ENCODE data around the gene PDIK1L.

The PDIK1L gene

DNA sequence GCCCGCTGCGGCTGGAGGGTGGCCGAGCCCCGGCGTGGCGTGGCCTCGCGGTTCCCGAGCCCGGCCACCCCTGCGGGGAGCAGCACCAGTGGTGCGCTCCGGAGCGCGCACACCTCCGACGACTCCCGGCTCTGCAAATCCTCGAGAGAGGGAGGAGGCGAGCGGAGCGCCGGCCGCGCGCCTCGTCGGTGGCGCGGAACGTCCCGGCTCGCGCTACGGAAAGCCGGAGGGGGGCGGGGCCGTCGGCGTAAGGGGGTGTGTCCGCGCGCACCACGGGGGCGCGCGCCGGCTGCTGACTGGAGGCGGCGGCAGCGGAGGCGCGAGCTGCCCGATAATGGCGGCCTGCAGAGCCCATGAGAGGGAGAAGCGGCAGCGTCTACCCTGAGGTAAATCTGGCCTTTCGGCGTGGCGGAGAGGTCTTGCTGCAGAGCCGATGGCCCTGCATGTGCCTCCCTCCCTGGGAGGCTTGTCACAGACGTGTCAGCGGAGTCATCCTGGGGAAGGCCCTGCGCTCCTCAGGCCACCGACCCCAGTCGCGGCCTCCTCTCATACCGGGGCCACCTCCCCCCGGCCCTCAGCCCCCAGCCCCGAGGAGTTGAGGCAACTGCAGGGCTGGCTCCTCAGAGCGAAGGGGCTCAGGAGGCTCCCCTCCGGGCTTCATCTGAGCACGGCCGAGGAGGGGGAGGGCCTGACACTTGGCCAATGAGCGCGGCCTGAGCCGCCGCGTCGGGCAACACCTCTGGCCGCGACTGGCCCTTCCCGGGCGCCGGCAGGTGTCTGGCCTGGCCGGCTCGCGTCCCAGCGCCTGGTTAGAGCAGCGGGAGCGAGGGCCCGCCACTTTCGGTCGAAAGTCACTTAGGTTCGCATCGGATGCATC is at the start of gene PDIK1L:
Gene PDIK1L, plus strand, starts transcription at position 295 of the 877 bp plus-strand sequence. CDS start 2,485 bp downstream, outside the sequence.
- peak; percentile 79 to 89 for DNase-seq

GRCh38 chr1:26064553-26064952 is 47.1 kb upstream of the PDIK1L start:
- DNase-seq, result no peak

DNA sequence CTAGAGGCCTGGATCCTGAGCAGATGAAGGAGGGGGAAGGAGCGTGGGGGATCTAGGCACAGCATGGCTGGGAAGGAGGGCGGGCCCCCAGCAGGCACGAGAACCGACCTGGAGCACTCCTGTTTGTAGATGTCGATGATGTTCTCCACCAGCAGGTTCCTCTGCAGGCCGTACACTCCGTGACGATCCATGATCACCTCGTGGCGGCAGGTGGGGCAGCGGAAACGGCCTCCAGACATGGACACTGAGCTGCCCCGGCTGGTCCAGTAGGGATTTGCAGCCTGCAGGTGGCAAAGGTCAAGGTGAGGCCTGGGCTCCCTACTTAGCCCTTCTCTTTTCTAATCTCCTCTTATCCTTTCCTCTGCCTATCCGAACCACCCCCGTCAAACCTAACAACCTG is 45.5 kb upstream of the PDIK1L start:
- DNase-seq, result no peak

DNA sequence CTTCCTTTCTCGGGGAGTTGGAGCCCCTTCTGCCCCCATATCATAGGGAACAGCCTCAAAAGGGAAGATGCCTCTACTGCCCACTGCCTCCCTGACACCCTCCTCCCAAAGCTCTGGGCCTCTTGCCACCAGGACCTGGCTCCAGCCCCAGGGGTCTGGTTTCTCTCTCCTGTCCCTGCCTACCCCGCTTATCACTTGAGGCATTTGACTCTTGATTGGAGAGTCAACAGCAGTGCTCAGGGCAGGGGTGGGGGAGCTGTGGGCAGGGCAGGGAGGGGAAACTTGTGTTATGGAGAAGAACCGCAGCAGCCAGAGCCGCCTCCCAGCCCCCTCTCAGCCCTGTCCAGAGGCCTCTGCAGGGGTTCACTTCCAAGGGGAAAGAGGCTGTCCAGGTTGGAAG is 44.8 kb upstream of the PDIK1L start:
- DNase-seq, result no peak

DNA sequence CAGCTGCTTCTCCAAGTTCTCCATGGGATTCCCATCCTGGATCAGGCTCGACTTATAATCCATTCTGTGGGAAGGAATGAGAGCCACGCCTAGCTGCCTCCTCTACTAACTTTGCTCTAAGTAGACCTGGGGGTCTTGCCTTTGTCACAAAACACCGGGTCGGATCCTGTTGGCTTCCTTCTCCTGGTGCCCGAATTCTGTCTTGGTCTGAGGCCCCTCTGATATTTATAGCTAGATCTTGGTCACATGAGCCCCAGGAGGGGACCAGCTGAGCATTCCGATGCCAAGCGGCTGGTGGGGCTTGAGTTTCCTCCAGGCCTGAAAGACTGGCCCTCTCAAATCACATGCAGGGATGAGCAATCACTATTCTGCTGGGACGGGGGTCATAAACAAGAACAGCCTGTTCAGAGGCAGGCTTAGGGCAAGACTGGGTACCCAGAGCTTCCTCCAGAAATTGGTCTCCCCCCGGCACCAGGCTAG is 44.2 kb upstream of the PDIK1L start, which contains the start of gene TRIM63:
Gene TRIM63, minus strand, starts transcription at position 199 of the 480 bp plus-strand sequence. Its CDS starts 136 bp downstream, at position 63.
- DNase-seq, result no peak

DNA sequence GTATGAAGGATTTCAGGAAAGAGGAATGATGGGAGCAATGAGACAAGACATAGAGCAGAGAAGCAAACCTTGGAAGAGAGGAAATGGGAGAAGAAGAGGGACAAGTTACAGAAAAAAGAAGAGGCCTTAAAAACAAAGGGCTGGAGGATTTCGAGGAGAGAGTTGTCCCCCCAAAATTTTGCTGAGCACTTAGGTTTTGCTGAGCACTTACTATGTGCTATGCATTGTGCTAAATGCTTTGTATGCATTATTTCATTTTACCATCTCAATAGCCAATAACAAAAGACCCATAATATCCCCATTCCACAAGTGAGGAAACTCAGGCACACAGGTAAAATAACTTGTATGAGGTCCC is 41.7 kb upstream of the PDIK1L start:
- DNase-seq, result no peak

GRCh38 chr1:26070296-26070962 is 41.2 kb upstream of the PDIK1L start:
- DNase-seq, result no peak

DNA sequence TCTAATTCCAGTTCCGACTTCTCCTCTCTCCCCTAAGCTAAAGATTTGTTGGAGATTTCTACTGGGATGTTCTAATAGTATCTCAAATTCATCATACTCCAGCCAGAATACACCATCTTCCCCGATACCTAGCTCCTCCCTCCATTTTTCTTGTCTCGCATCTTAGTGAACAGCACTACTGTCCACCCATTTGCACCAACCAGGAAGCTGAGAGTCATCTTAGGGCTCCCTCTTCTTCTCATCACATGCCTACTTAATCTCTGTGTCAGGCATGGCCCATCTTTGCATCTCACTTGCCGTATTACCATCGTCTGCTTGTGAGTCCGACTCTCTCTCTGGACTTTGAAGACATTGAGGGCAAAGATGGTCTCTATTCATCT is 40.7 kb upstream of the PDIK1L start:
- DNase-seq, result no peak

DNA sequence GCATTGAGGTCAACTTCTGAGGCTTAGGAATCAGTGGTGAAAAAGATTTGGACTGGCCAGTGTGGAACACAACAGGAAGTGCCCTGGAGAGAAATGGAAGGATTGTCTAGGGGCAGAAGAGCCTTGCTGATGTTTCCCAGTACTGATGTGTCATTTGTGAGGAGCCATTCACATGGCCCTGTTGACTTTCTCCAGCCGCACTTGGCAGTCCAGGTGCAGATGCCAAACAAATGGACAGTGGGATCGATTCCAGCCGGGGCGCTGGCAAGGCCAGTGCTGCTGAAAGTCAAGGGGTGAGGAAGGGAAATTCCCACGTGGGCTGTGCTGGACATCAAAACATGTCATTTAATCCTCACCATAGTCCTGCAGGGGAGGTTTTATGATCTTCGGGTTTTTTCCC is 39.3 kb upstream of the PDIK1L start:
- no peak for DNase-seq

- no peak for DNase-seq
Measured at GRCh38 chr1:26075421-26076144, 36.0 kb upstream of the PDIK1L start.

GRCh38 chr1:26077524-26077923 is 34.1 kb upstream of the PDIK1L start:
- DNase-seq, result no peak

DNA sequence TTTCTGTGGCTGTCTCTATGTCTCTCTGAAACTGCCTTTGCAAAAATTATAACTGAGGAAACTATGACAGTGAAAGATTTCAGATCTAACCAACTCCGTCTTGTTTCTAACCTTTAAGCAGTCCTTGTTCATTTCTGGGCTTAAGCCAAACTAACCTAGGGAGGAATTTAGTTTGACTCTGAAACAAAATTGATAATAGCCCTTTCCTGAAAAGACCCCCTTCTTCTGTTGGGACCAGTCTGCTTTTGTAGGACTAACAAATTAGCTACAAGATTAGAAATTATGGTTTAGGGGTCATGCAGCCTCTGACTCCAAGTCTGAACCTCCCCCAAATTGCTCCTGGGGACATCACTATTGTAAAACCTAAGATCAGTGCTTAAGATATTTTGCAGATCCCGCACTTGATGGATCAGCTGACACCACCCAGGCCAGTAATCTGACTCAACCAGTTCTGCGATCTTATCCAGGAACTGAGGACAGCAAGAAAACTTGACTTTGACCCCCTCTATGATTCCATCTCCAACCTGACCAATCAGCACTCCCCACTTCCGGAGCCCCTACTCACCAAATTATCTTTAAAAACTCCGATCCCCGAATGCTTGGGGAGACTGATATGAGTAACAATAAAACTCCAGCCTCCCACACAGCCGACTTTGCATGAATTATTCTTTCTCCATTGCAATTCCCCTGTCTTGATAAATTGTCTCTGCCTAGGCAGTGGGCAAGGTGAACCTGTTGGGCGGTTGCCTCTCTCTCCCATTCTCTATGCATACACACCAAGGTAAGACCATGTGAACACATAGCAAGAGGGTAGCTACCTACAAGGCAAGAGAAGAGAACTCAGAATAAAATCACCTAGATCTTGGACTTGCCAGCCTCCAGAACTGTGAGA is 33.1 kb upstream of the PDIK1L start:
- DNase-seq, result no peak

DNA sequence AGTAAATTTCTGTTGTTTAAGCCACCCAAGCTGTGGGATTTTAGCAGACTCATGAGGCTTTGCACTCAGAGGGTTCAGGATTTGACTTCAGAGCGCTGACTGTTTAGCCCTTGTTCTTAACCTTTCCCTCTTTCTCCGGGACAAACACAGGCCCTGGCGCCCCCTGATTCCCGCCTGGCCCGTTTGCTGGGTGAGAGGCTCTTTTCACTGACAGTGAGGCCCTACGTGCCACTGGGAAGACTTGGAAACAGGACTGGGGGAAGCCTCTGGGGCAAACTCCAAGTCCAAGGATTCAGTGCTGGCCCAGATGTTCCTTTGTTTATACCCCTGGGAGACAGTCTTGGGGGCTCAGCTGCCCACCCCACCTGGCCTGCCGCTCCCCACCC is 32.5 kb upstream of the PDIK1L start:
- DNase-seq, result no peak

- DNase-seq, result no peak
Measured at GRCh38 chr1:26079960-26080814, 31.4 kb upstream of the PDIK1L start.

DNA sequence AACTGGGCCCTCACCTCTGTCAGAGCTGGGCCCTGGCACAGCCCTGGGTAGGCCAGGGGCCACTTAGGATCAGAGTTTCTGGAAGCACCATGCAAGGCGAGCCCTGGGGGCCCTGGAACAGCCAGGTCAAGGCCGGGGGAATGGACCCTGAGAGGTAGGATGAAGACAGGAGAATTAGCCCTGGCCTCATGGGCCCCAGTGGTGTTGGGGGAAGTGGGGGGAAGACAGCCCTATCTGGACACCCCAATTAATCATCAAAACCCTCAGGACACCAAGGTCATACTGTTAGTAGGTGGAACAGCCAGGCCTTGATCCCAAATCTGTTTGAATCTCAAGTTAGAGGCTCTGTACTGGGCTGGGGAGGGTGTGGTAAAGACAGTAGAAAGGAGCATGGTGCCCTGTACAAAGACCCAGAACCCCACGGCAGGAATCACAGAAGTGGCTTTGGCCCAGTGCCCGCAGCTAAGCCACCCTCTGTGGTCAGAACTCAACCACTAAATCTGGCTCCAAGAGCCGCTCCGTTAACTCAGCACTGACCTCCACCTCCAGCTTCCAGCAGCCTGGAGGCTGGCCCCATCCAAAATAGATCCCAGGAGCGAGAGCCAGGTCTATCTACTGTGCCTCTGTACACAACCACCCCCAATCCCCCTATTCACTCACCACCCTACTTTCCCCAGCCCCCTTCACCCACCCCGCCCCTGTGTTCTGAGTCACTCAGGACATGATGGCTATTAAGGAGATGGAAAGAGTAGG is 30.2 kb upstream of the PDIK1L start:
- no peak for DNase-seq

- no peak for DNase-seq
Measured at GRCh38 chr1:26082020-26082350, 29.6 kb upstream of the PDIK1L start.

DNA sequence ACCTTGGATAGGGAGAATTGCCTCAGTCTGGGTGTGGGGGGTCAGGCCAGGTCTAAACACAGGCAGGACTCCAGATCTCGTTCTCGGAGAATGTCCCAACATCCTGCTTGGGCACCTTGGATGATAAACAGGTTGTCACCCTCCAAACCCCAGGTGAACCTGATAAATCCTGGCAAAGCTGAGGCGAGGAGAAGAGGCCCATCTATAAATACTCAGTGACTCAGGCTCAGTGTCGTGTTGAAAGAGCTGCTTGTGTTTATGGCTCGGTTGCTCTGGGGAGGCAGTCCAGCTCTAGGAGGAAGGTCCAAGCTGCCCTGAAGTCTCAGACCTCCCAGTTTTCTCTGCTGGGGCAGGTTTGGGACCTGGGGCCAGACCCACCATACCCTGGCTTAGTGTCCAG is 28.4 kb upstream of the PDIK1L start:
- DNase-seq, result no peak

DNA sequence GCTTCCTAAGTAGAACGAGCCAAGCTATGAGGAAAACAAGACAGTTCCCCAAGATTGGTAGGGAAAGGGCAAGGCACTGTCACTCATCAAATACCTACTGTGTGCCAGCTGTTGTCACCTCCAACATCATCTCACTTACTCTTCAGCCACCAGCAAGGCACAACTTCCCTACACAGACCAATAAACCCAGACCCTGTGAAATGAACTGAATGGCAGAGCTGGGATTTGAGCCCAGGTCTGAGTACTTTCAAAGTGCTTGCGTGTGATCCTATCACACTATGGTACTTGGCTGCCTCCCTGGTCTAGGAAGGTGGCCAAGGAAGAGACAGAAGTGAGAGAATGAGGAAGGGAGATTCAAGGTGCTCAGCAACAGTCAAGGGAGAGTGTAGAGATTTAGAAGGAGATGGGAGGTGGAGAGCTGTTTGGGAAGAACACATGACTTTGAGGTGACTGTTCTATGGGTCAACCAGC is 27.5 kb upstream of the PDIK1L start:
- no peak for DNase-seq

- no peak for DNase-seq
Measured at GRCh38 chr1:26084844-26085243, 26.8 kb upstream of the PDIK1L start.

GRCh38 chr1:26089125-26089524 is 22.5 kb upstream of the PDIK1L start:
- DNase-seq, result no peak

DNA sequence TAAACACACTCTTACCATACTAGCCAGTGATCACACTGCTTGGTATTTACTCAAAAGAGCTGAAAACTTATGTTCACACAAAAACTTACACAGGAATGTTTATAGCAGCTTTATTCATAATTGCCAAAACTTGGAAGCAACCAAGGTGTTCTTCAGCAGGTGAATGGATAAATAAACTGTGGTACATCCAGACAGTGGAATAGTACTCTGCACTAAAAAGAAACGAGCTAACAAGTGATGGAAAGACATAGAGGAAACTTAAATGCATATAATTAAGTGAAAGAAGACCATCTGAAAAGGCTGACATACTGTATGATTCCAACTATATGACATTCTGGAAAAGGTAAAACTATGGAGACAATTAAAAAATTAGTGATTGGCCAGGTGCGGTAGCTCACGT is 20.7 kb upstream of the PDIK1L start:
- DNase-seq, result no peak
